Stimulated activated CD8-positive, alpha-beta memory T cell treated with anti-CD3 and anti-CD28 coated beads, Interleukin-7, amount 100 ng/mL, for 48 hours (primary cell): ENCODE results near the gene PPIB.
"Not testable (repeated sequence)": the region's sequence is repeated elsewhere in the genome, so short reads cannot be mapped to it uniquely, and the experiment has no call there.

Experiments
- DNase-seq, 2 donors: peaks; one replicate each; pipeline ENCODE4 v3.0.0-alpha.2; 2020; ENCODE audit warnings: low read depth in 1 of 2; ENCODE audit errors: extremely low read depth in 1 of 2

PPIB gene

GRCh38 chr15:64110950-64111678 is 51.7 kb downstream of the PPIB start:
- DNase-seq, result no peak

DNA sequence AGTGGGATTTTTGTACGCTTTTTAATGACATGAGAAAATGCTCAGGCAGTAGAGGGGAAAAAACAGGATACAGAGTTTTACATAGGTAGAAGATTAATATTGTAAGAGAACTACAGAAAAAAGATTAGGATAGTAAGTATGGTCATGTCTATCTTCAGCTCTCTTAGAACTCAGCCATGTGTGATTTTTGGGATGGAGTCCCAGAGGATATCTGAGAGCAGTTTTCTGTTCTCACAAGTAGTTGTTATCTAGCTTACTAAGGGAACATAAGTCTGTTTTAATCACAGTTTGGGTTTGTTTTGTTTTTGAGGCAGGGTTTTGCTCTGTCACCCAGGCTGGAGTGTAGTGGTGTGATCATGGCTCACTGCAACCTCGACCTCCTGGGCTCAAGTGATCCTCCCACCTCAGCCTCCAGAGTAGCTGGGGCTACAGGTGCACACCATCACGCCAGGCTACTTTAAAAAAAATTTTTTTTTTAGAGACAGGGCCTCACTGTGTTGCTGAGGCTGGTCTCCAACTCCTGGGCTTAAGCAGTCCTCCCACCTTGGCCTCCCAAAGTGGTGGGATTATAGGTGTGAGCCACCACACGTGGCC is 52.6 kb downstream of the PPIB start:
- not testable (repeated sequence) for DNase-seq

DNA sequence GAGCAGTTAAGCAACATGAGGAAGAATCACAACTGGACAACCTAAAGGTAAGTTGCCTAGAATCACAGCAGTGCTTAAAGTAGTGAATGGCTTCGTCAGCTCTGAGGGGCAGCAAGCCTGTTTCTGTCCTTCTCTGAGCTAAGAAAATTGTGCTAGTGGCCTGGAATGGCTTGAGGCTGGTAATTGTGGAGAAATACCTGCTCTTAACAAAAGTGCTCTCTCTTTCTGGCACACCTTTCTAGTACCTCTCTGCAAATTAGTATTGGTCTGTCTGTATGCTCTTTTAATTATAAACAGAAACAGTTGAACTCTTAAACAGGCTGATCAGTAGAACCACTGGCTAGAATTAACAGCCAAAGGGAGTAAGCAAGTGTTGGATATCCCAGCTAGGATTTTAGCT is 55.5 kb downstream of the PPIB start:
- DNase-seq, result no peak
